OCI-LY3 (cell line): Measurements from ENCODE around the gene KCND1.

Experiments used
- EZH2phosphoT487 ChIP-seq: fragments of 200-600 bp; shearing (Covaris generic); IDR thresholded peaks from 2 replicates; pipeline ENCODE4 v1.6.1; 2018; ENCODE audit warnings: antibody characterized with exemption, mixed run types, low read depth
- TF ChIP-seq, protein P1 (sequence below): fragments of 200-600, 300-600 bp; sonication (generic); IDR thresholded peaks from 2 replicates; pipeline ENCODE4 v1.5.1; 2014; ENCODE audit warnings: antibody characterized with exemption, low read length, low read depth

DNA sequence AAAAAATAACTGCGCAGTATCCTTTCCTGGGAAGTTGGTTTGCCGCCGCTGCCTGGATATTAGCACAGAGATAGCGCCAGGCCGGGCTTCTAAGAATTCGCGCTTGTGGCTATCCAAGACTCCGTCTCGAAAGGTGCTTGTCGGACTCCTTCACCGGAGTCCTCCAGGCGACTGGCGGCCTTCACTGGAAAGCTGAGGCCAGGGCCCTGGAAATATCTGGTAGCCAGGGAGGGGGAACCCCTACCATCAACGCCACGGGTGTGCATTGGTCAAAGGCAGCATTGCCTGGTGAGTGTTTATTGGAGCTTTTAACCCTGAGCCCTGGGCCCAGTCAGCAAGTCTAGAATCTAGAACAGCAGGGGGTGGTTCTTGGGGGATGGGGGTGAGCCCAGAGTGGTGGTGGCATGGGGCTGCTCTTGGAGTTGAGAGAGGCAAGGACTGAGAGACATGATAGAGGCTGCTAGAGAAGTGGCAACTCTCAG lies 52.2 kb downstream of the KCND1 start:
- TF ChIP-seq, protein P1, sequence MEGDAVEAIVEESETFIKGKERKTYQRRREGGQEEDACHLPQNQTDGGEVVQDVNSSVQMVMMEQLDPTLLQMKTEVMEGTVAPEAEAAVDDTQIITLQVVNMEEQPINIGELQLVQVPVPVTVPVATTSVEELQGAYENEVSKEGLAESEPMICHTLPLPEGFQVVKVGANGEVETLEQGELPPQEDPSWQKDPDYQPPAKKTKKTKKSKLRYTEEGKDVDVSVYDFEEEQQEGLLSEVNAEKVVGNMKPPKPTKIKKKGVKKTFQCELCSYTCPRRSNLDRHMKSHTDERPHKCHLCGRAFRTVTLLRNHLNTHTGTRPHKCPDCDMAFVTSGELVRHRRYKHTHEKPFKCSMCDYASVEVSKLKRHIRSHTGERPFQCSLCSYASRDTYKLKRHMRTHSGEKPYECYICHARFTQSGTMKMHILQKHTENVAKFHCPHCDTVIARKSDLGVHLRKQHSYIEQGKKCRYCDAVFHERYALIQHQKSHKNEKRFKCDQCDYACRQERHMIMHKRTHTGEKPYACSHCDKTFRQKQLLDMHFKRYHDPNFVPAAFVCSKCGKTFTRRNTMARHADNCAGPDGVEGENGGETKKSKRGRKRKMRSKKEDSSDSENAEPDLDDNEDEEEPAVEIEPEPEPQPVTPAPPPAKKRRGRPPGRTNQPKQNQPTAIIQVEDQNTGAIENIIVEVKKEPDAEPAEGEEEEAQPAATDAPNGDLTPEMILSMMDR, result no peak
- TF ChIP-seq EZH2phosphoT487, result no peak
